SK-N-SH (cell line): ENCODE measurements around the gene WDR86. TPM values are rescaled to one million over a fixed set of nuclear protein-coding genes. Genes with fewer than 3 reads are reported as not detected.

ENCODE experiments used
- CTCF ChIA-PET: fragments of 300-600, 350-600 bp; formaldehyde crosslinking; extraction: SDS; loops from one replicate; lab custom pipeline; 2021; lab: Yijun Ruan, JAX
- POLR2A ChIA-PET: fragments of 350-600 bp; sonication (Branson Sonifier 250); formaldehyde crosslinking; extraction: SDS; loops from one replicate; lab custom pipeline; 2020; ENCODE audit warnings: antibody characterized with exemption, inconsistent platforms; lab: Yijun Ruan, JAX
- DNase-seq: peaks from one replicate; pipeline ENCODE4 v3.0.0; 2012
- H2AFZ ChIP-seq: fragments of 200-600 bp; sonication (generic); 2 replicates; pipeline ENCODE4 v1.8.1; 2016; ENCODE audit warnings: antibody characterized with exemption, mild to moderate bottlenecking, low read depth
- H3F3A ChIP-seq: fragments of 200-600 bp; sonication (generic); replicated peaks from 2 replicates; pipeline ENCODE3; 2016; ENCODE audit warnings: antibody characterized with exemption, mild to moderate bottlenecking; ENCODE audit not compliant: insufficient read depth
- H3K27ac ChIP-seq, 2 experiments: fragments of 200-500 bp in 1 of 2; fragments of 200-600 bp in 1 of 2; sonication (Bioruptor generic) in 1 of 2; sonication (generic), shearing (Covaris generic) in 1 of 2; 2 replicates each; pipeline versions ENCODE4 v1.5.1 to v1.6.1; 2014 to 2016; ENCODE audit warnings: low read depth in 2 of 2, inconsistent platforms in 1 of 2, low read length in 1 of 2, mild to moderate bottlenecking in 1 of 2, mixed read lengths in 1 of 2
- H3K27me3 ChIP-seq: fragments of 200-600 bp; sonication (generic), shearing (Covaris generic); 2 replicates; pipeline ENCODE4 v1.6.1; 2016; ENCODE audit warnings: mixed run types; ENCODE audit not compliant: insufficient read depth
- H3K36me3 ChIP-seq, 2 experiments: fragments of 200-500 bp in 1 of 2; fragments of 200-600 bp in 1 of 2; sonication (Bioruptor generic) in 1 of 2; sonication (generic) in 1 of 2; replicated peaks in 1 of 2; 2 replicates each; pipeline versions ENCODE3 to v1.5.1; 2014 to 2016; ENCODE audit warnings: low read length in 1 of 2, mild to moderate bottlenecking in 1 of 2; ENCODE audit not compliant: insufficient read depth in 2 of 2, control insufficient read depth in 1 of 2
- H3K4me1 ChIP-seq, 2 experiments: fragments of 200-500 bp in 1 of 2; fragments of 200-600 bp in 1 of 2; sonication (Bioruptor generic) in 1 of 2; sonication (generic), shearing (Covaris generic) in 1 of 2; 2 replicates each; pipeline versions ENCODE4 v1.5.1 to v1.6.1; 2014 to 2016; ENCODE audit warnings: low read depth in 1 of 2, low read length in 1 of 2, mixed run types in 1 of 2; ENCODE audit not compliant: insufficient read depth in 2 of 2, control insufficient read depth in 1 of 2
- H3K4me2 ChIP-seq: fragments of 200-600 bp; sonication (generic), shearing (Covaris generic); 2 replicates; pipeline ENCODE4 v1.6.1; 2017; ENCODE audit warnings: mixed run types
- H3K4me3 ChIP-seq, 2 experiments: fragments of 200-500 bp in 1 of 2; fragments of 200-600 bp in 1 of 2; sonication (Bioruptor generic) in 1 of 2; sonication (generic), shearing (Covaris generic) in 1 of 2; 2 replicates each; pipeline versions ENCODE4 v1.5.1 to v1.8.1; 2014 to 2016; ENCODE audit warnings: low read depth in 2 of 2, inconsistent platforms in 1 of 2, low read length in 1 of 2, mild to moderate bottlenecking in 1 of 2, mixed read lengths in 1 of 2, moderate library complexity in 1 of 2
- H3K79me2 ChIP-seq: fragments of 200-600 bp; sonication (generic); 2 replicates; pipeline ENCODE4 v1.8.1; 2017; ENCODE audit warnings: mild to moderate bottlenecking; ENCODE audit not compliant: insufficient read depth
- H3K9ac ChIP-seq: fragments of 200-600 bp; sonication (generic); 2 replicates; pipeline ENCODE4 v1.6.1; 2017; ENCODE audit warnings: mixed run types
- H3K9me2 ChIP-seq: fragments of 200-600 bp; sonication (generic); 2 replicates; pipeline ENCODE4 v1.6.1; 2017; ENCODE audit warnings: mixed run types
- H3K9me3 ChIP-seq: fragments of 200-600 bp; sonication (generic); 2 replicates; pipeline ENCODE4 v1.6.1; 2017; ENCODE audit warnings: mixed run types, mild to moderate bottlenecking, moderate library complexity
- H4K20me1 ChIP-seq: fragments of 200-600 bp; sonication (generic); 2 replicates; pipeline ENCODE4 v1.6.1; 2017; ENCODE audit warnings: mild to moderate bottlenecking, mixed run types; ENCODE audit not compliant: insufficient read depth
- CHD2 ChIP-seq: fragments of 150-350 bp; IDR thresholded peaks from 2 replicates; pipeline ENCODE4 v1.6.1; 2018; ENCODE audit warnings: low read length; ENCODE audit not compliant: partially characterized antibody
- EZH2phosphoT487 ChIP-seq: fragments of 200-600 bp; sonication (generic); IDR thresholded peaks from 2 replicates; pipeline ENCODE4 v1.6.1; 2017; ENCODE audit warnings: low read depth, mixed run types, mild to moderate bottlenecking, antibody characterized with exemption, moderate library complexity, borderline replicate concordance
- FOXJ3 ChIP-seq: sonication (generic); formaldehyde crosslinking; IDR thresholded peaks from 2 replicates; pipeline ENCODE4 v1.5.1; 2020; ENCODE audit warnings: mild to moderate bottlenecking, missing genetic modification reagents
- GABPA ChIP-seq: IDR thresholded peaks from 2 replicates; pipeline ENCODE4 v1.4.0; 2012; ENCODE audit warnings: low read depth, mild to moderate bottlenecking
- GATA2 ChIP-seq: sonication (generic); formaldehyde crosslinking; IDR thresholded peaks from 2 replicates; pipeline ENCODE4 v1.5.0; 2020; ENCODE audit warnings: mild to moderate bottlenecking, missing genetic modification reagents
- JUND ChIP-seq: IDR thresholded peaks from 2 replicates; pipeline ENCODE4 v1.4.0; 2012
- MXI1 ChIP-seq: IDR thresholded peaks from 2 replicates; pipeline ENCODE4 v1.6.1; 2012; ENCODE audit warnings: mild to moderate bottlenecking, low read depth, low read length, improper control_type of control experiment
- POLR2AphosphoS5 ChIP-seq: IDR thresholded peaks from 2 replicates; pipeline ENCODE4 v1.6.1; 2012; ENCODE audit warnings: low read depth, low read length
- RAD21 ChIP-seq: IDR thresholded peaks from 2 replicates; pipeline ENCODE4 v1.6.1; 2012; ENCODE audit warnings: mild to moderate bottlenecking, low read length
- SIN3A ChIP-seq: IDR thresholded peaks from 2 replicates; pipeline ENCODE4 v1.6.1; 2012; ENCODE audit warnings: low read depth, mild to moderate bottlenecking, low read length, moderate library complexity, borderline replicate concordance
- SMC3 ChIP-seq: IDR thresholded peaks from 2 replicates; pipeline ENCODE4 v1.6.1; 2012; ENCODE audit warnings: low read depth, low read length, improper control_type of control experiment
- TAF1 ChIP-seq: IDR thresholded peaks from 2 replicates; pipeline ENCODE4 v1.6.1; 2012; ENCODE audit warnings: low read depth, mild to moderate bottlenecking, low read length, moderate library complexity, borderline replicate concordance
- TCF12 ChIP-seq: IDR thresholded peaks from 2 replicates; pipeline ENCODE4 v1.4.0; 2012
- YY1 ChIP-seq: IDR thresholded peaks from 2 replicates; pipeline ENCODE4 v1.4.0; 2012; ENCODE audit warnings: low read depth, mild to moderate bottlenecking
- ZBTB33 ChIP-seq: IDR thresholded peaks from 2 replicates; pipeline ENCODE4 v1.4.0; 2012; ENCODE audit warnings: low read depth, borderline replicate concordance
- WGBS: methylation state at CpG from one replicate; pipeline ENCODE4 v1.1.6; 2017; ENCODE audit warnings: low lambda C conversion rate; 5-methylcytosine and 5-hydroxymethylcytosine counted together
- polyA plus RNA-seq, 3 experiments: library from polyadenylated mRNA; depleted of rRNA; stranded (reverse); fragments of >200 nt; gene quantifications; 2 replicates each; pipeline ENCODE4 v1.2.3, GENCODE V29; 2012
- TF ChIP-seq, protein P1 (sequence below): fragments of 200-600 bp; sonication (generic); IDR thresholded peaks from 2 replicates; pipeline ENCODE4 v1.6.1; 2017; ENCODE audit warnings: antibody characterized with exemption, mild to moderate bottlenecking, moderate library complexity
- TF ChIP-seq, protein P2 (sequence below): IDR thresholded peaks from 2 replicates; pipeline ENCODE4; 2012
- TF ChIP-seq, protein P3 (sequence below): IDR thresholded peaks from 2 replicates; pipeline ENCODE4 v1.4.0; 2012; ENCODE audit warnings: low read depth, borderline replicate concordance

WDR86 gene
- polyA plus RNA-seq, 1 of the 3 experiments (the other 2 are of a cell fraction), result 1.0 TPM

GRCh38 chr7:151389096-151389767 is 20.6 kb downstream of the WDR86 start:
- CTCF ChIA-PET, result interaction anchor here (1.1 kb wide), 1 partner anchor 21 kb away, joined by 4 read pairs; no protein-coding TSS in a partner anchor
- H4K20me1 ChIP-seq, result no peaks in the 10 kb centered on the region
- DNase-seq, result no peak
- no peaks in the 10 kb centered on the region for H3K9me2 ChIP-seq
- no peak overlapping the region for H3K27ac ChIP-seq
- POLR2A ChIA-PET, result no interaction called here
- H3K4me3 ChIP-seq, result no peak overlapping the region
- no peaks in the 10 kb centered on the region for H3K79me2 ChIP-seq
- no peak for TF ChIP-seq SIN3A
- TF ChIP-seq TCF12, result no peak
- TF ChIP-seq GATA2 (CRISPR knock-in tag), result no peak
- no peak for TF ChIP-seq POLR2AphosphoS5
- no peak for TF ChIP-seq MXI1
- TF ChIP-seq RAD21, result no peak
- no peak for TF ChIP-seq YY1
- TF ChIP-seq TAF1, result no peak
- TF ChIP-seq EZH2phosphoT487, result no peak
- TF ChIP-seq ZBTB33, result no peak
- TF ChIP-seq GABPA, result no peak
- TF ChIP-seq, protein P1, sequence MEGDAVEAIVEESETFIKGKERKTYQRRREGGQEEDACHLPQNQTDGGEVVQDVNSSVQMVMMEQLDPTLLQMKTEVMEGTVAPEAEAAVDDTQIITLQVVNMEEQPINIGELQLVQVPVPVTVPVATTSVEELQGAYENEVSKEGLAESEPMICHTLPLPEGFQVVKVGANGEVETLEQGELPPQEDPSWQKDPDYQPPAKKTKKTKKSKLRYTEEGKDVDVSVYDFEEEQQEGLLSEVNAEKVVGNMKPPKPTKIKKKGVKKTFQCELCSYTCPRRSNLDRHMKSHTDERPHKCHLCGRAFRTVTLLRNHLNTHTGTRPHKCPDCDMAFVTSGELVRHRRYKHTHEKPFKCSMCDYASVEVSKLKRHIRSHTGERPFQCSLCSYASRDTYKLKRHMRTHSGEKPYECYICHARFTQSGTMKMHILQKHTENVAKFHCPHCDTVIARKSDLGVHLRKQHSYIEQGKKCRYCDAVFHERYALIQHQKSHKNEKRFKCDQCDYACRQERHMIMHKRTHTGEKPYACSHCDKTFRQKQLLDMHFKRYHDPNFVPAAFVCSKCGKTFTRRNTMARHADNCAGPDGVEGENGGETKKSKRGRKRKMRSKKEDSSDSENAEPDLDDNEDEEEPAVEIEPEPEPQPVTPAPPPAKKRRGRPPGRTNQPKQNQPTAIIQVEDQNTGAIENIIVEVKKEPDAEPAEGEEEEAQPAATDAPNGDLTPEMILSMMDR, result no peak
- TF ChIP-seq, protein P2, sequence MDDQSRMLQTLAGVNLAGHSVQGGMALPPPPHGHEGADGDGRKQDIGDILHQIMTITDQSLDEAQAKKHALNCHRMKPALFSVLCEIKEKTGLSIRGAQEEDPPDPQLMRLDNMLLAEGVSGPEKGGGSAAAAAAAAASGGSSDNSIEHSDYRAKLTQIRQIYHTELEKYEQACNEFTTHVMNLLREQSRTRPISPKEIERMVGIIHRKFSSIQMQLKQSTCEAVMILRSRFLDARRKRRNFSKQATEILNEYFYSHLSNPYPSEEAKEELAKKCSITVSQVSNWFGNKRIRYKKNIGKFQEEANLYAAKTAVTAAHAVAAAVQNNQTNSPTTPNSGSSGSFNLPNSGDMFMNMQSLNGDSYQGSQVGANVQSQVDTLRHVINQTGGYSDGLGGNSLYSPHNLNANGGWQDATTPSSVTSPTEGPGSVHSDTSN, result no peak
- TF ChIP-seq FOXJ3 (CRISPR knock-in tag), result no peak
- TF ChIP-seq CHD2, result no peak
- no peak for TF ChIP-seq SMC3
- no peak for TF ChIP-seq JUND
- TF ChIP-seq, protein P3, sequence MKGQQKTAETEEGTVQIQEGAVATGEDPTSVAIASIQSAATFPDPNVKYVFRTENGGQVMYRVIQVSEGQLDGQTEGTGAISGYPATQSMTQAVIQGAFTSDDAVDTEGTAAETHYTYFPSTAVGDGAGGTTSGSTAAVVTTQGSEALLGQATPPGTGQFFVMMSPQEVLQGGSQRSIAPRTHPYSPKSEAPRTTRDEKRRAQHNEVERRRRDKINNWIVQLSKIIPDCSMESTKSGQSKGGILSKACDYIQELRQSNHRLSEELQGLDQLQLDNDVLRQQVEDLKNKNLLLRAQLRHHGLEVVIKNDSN, result no peak
- TF ChIP-seq, all 33 proteins: peak for 0
- no peak overlapping the region for H2AFZ ChIP-seq
- no peaks in the 10 kb centered on the region for H3K36me3 ChIP-seq
- H3K4me2 ChIP-seq, result no peak overlapping the region
- peaks cover 22% of the 10 kb centered on the region for H3K27me3 ChIP-seq
- H3K9me3 ChIP-seq, result no peaks in the 10 kb centered on the region
- H3F3A ChIP-seq, result no peaks in the 10 kb centered on the region
- H3K9ac ChIP-seq, result no peak overlapping the region
- H3K4me1 ChIP-seq, result peaks cover 0 to 7% of the 10 kb centered on the region in 2 experiments; a peak in 1 of 4 replicates
- WGBS, result 81% methylated on average over 19 of the region's 21 CpGs
